Activated CD4-positive, CD25-positive, alpha-beta regulatory T cell treated with anti-CD3 and anti-CD28 coated beads, Interleukin-2, amount 50 U/mL, for 16 hours (primary cell): ENCODE measurements around the gene GSK3B.
"Not testable (repeated sequence)": the region's sequence is repeated elsewhere in the genome, so short reads cannot be mapped to it uniquely, and the experiment has no call there.

Experiments used
- DNase-seq: peaks from one replicate; pipeline ENCODE4 v3.0.0-alpha.2; 2020; ENCODE audit warnings: low read depth, low spot score

GSK3B gene

DNA sequence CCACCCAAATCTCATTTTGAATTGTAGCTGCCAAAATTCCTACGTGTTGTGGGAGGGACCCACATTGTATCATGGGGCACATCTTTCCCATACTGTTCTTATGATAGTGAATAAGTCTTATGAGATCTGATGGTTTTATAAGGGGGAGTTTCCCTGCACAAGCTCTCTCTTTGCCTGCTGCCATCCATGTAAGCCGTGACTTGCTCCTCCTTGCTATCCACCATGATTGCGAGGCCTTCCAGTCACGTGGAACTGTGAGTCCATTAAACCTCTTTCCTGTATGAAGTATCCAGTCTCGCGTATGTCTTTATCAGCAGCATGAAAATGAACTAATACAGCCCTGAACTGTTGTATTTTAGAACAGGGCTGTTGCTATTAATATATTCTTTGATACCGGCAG, 40.6 kb downstream of the GSK3B start:
- DNase-seq, result not testable (repeated sequence)

GRCh38 chr3:120052677-120053076, 41.6 kb downstream of the GSK3B start:
- no peak for DNase-seq

DNA sequence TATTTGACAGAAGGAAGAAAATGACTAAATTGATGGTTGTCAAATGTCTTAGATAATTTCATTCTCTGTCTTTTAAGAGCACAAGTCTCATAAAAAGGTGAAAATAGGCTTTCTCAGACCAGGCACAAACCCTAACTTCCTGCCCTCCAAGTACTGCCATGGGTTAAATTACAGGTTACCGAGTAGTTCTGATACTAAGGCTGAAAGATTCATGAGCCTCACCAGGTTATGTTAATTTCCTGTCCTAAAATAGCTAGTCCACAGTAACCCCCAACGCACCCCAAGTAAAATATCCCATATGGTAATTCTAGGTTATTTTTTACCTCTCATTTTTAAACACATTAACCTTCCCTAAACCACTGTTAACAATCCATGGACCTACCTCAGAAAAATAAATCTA, 42.0 kb downstream of the GSK3B start:
- no peak for DNase-seq

GRCh38 chr3:120051570-120051969, 42.7 kb downstream of the GSK3B start:
- DNase-seq, result not testable (repeated sequence)

DNA sequence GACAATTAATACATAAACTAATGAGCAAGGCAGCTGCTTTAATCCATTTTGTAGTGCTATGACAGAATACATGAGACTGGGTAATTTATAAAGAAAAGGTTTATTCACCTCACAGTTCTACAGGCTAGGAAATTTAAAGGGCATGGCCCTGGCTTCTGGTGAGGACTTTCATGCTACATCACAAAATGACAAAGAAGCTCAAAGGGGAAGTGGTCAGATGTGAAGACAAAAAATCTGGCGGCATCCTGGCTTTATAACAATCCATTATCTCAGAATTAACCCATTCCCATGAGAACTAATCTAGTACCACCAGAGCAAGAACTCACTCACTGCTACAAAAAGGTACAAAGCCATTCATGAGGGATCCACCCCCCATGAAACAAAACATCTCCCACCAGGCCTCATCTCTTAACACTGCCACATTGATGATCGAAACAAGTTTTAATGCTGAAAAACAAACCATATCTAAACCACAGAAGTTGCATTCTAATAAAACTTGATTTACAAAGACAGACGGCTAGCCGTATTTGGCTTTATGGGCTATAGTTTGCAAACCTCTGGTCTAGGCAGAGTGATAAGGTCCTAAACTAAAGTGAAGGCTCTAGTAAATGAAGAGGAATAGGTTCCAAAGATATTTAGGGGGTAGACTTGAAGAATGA, 44.2 kb downstream of the GSK3B start:
- no peak for DNase-seq

GRCh38 chr3:120049072-120049471, 45.2 kb downstream of the GSK3B start:
- DNase-seq, result no peak

- no peak for DNase-seq
Measured at GRCh38 chr3:120048355-120049041, 45.7 kb downstream of the GSK3B start.

DNA sequence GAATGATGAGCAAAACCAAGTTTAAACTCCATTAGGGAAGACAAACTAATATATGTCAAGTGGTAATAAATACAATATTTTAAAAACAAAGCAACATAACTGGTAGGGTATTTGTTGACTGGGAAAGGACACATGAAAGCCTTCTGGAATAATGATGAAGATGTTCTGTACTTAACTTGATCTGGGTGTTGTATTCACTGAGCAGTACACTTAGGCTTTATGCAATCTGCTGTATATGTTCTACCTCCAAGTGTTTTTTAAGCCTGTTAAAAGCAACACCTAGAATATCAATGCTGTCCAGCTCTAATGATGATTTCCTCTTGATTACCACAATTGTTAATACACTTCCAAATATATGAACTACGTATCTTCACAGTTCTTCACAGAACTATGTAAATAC, 46.6 kb downstream of the GSK3B start:
- DNase-seq, result no peak

- DNase-seq, result no peak
Measured at GRCh38 chr3:120040813-120041377, 53.4 kb downstream of the GSK3B start.

GRCh38 chr3:120039642-120040610, 54.3 kb downstream of the GSK3B start:
- DNase-seq, result no peak

DNA sequence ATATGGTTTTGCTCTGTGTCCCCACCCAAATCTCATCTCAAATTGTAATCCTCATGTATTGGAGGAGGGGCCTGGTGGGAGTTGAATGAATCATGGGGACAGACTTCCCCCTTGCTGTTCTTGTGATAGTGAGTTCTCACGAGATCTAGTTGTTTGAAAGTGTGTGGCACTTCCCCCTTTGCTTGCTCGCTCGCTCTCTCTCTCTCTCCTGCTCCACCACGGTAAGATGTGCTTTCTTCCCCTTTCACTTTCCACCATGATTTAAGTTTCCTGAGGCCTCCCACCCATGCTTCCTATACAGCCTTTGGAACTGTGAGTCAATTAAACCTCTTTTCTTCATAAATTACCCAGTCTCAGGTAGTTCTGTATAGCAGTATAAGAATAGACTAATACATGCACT, 60.7 kb downstream of the GSK3B start:
- no peak for DNase-seq

DNA sequence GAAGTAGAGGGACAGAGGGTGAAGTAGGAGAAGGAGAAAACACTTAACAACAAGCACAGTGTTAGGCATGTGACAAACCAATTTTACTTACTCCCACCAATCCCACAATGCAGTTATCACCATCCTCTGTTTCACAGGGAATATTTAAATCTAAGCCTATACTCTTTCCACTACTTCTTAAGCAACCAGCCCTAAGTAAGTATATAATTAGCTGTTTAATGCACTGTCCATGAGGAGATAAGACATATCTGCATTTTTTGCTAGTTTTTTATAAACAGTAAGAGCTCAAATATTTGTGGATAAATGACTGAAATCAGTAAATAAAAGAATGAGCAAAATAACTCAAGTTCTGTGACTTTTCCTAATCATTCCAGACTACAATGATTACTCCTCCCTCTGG, 62.7 kb downstream of the GSK3B start:
- no peak for DNase-seq

DNA sequence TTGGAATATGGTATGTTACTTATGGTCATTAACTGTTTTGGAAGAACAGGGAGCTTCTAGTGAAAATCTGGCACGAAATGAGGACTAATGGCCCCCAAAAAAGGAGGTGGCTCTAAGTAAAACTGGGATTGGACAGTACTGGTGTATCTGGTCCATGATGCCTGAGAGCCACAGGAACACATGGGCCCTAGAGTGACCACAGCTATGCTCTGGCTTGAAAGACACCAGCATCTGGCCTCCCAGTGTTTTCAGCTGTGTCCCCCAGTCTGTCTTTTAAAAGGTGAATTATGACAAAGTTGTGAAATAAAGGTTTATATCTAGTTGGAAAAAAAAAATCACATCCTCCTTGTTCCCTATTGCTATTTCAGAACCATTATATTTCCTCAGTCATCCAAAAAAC, 64.5 kb downstream of the GSK3B start:
- no peak for DNase-seq

DNA sequence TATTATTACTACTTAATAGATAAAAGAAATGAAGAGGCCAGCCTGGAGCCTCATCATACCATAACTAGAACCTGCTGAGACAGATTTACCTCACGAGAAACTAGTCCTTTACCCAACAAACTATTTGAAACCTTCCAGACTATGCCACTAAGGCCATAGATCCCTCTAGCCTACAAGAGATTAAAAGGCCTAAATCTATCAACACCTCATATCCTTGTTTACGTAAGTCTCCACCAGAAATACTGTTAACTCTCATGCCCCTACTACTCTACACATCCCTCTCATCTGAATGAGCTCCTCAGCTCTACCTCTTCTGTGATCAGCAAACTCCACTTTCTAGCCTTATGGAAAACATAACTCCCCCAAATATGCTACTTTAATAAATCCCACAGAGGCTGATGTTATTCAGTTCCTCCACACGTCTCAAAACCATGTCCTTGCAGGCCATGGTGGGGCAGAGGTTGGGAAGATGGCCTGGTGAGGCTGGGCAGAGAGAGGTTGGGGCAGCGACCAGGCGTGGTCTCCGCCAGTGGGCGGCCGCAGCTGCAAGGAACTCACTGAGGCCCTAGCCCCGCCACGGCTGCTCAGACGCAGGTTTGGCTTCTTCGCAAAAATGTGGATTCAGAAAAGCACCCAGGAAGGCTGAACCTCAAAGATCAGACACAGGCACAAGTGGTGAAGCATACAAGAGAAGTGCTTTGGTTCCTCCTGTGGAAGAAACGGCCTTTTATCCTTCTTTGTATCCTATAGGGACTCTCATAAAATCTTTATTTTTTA, 65.8 kb downstream of the GSK3B start:
- no peak for DNase-seq

GRCh38 chr3:120027226-120027625, 67.0 kb downstream of the GSK3B start:
- DNase-seq, result no peak

- no peak for DNase-seq
Measured at GRCh38 chr3:120025520-120025919, 68.7 kb downstream of the GSK3B start.

GRCh38 chr3:120024103-120024502, 70.1 kb downstream of the GSK3B start:
- no peak for DNase-seq

DNA sequence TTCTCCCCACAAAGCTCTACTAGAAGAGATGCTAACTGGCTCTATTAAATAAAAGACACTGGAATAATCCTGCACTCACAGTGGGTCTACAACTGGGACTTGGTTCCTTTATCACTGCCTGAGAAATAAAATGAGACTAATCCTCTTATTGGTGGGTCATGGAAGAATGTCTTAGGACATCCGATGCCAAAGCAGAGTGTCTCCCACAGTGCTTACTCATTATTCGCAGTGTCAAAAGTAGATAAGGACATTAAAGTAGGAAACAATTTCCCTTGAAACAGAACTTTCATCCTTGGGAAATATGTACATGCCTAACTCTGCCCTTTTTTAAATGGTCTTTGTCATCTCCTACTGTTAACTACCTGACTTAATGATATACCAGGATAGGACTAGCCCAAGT, 71.5 kb downstream of the GSK3B start:
- no peak for DNase-seq

GRCh38 chr3:120021523-120021922, 72.7 kb downstream of the GSK3B start:
- no peak for DNase-seq

DNA sequence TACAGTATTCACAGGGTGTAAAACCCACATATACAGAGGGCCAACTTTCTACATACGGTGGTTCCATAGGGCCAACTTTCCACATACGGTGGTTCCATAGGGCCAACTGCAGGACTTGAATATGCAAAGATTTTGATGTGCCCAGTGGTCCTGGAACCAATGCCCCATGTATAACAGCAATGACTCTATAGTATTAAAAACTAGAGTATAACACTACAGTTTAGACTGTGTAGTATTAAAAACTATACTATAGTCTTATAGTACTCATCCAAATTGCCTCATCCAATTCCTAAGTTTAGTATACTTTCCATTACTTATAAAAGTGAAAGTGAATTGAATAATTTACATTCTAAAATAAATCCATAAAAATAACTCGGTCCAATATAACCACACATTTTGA, 75.9 kb downstream of the GSK3B start:
- DNase-seq, result no peak

- no peak for DNase-seq
Measured at GRCh38 chr3:120017692-120018091, 76.6 kb downstream of the GSK3B start.
